IPS-18c (cell line): Measurements from ENCODE around the gene SUCLG2.

Experiments
- H3K4me3 ChIP-seq: 2 replicates; pipeline ENCODE4 v1.7.0; 2013; ENCODE audit warnings: low read depth, mild to moderate bottlenecking, low read length, moderate library complexity; ENCODE audit not compliant: insufficient read depth
- H3K9me3 ChIP-seq: one replicate; pipeline ENCODE4 v1.6.1; 2013; ENCODE audit warnings: mild to moderate bottlenecking, low read length, moderate library complexity; ENCODE audit not compliant: control insufficient read depth, insufficient read depth

SUCLG2 gene

DNA sequence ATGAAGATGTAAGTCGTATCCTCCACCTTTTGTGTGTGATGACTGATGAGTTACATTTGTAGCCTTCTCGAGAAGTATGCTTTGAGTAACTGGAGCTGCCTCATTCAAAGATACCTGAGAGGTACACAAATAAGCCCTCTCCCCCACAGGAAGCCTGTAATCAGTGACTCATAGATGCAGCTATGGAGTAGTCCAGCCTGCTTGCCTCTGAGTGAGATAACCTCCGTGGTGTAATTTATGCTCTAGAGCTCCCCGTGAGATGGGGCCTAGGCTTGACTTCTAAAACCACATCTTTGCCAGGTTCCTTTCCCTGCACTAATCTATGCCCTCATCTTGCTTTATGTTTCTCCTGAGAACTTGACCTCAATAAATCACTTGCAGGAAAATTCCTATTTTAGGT is 291.7 kb downstream of the SUCLG2 start:
- H3K9me3 ChIP-seq, result no peaks in the 10 kb centered on the region
- H3K4me3 ChIP-seq, result no peak overlapping the region

GRCh38 chr3:67361770-67362169 is 292.6 kb downstream of the SUCLG2 start:
- no peaks in the 10 kb centered on the region for H3K9me3 ChIP-seq
- no peak overlapping the region for H3K4me3 ChIP-seq

GRCh38 chr3:67361323-67361722 is 293.1 kb downstream of the SUCLG2 start:
- H3K9me3 ChIP-seq, result no peaks in the 10 kb centered on the region
- no peak overlapping the region for H3K4me3 ChIP-seq

DNA sequence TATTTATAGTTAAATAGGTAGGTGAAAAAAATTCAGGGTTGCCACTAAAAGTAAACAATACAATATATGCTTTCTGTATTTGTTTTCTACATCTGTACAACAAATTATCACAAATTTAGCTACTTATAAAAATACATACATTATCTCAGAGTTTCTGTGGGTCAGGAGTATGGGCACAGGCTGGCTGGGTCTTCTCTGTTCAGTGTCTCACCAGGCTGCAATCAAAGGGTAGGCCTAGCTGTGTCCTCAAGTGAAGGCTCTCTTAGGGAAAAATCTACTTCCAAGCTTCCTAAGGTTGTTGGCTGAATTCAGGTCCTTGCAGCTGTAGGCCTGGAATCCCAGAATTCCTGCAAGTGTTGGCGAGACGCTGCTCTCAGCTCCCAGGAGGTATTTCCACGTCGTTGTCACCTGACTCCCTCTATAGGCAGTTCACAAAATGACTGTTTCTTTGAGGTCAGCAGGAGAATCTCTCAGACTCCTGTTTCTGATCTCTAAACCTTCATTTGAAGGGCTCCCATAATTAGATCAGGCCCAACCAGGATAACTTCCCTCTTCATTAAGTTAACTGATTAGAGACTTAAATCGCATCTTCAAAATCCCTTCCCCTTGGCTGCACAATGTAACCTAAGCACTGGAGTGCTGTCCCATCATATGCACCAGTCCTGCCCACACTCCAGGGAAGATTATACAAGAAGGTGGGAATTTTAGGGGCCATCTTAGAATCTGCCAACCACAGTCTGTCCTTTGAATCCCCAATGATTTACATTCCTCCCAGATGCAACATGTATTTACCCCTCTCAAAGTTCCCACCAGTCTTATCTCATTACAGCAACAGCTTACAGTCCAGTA is 296.6 kb downstream of the SUCLG2 start:
- Histone ChIP-seq H3K4me3 (no peak overlapping the region), H3K9me3 (no peaks in the 10 kb centered on the region)

DNA sequence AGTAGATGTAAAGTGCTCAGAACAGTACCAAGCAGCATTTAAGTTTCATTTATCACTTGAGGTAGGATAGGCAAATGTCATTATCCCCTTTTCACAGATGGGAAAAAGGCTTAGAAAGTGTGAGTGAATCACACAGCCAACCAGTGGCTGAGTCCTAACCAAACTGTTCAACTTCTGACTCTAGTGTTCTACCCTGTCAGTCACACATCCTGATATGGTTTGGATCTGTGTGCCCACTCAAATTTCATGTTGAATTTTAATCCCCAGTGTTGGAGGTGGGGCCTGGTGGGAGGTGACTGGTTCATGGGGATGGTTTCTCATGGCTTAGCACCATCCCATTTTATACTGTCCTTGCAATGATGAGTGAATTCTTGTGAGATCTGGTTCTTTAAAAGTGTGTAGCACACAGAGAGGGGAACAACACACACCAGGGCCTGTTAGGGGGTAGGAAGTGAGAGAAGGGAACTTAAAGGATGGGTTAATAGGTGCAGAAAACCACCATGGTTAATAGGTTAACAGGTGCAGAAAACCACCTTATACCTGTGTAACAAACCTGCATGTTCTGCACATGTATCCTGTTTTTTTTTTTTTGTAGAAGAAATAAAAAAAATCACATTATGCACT is 304.7 kb downstream of the SUCLG2 start:
- no peak overlapping the region for H3K4me3 ChIP-seq

DNA sequence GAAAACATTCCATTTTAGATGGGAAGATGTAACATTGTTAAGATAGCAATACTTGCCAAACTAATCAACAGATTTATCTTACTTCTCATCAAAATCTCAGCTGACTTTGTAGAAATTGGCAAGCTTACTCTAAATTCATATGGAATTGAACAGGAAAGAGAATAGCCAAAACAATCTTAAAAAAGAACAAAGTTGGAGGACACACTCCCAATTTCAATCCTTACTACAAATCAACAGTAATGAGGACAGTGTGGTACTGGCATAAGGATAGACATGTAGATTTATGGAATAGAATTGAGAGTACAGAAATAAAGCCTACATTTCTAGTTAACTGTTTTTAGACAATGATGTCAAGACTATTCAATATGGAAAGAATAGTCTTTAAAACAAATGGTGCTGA is 308.3 kb downstream of the SUCLG2 start:
- no peaks in the 10 kb centered on the region for H3K9me3 ChIP-seq
- no peak overlapping the region for H3K4me3 ChIP-seq

More for the DNA sequence above, 304.7 kb downstream of the SUCLG2 start:
- no peaks in the 10 kb centered on the region for H3K9me3 ChIP-seq

- Histone ChIP-seq H3K9me3 (no peaks in the 10 kb centered on the region), H3K4me3 (no peak overlapping the region)
Measured at GRCh38 chr3:67335813-67336212, 318.6 kb downstream of the SUCLG2 start.

DNA sequence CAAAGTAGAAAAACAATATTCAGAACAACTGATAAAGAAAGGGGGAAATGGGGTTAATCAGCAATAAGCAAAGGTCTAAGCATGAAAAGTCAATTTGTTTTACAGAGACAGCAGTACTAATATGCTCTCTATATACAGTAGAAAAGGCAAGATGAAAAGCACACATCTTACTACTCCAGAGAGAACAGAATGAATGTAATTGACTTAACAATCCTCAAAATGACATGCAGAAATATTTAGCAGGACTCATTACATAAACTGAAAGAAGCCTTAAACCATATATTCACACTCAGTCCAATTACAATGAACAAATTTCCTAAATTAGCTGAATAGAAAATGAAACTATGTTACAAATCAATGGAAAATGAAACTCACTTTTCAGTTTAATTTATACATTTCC is 319.8 kb downstream of the SUCLG2 start:
- Histone ChIP-seq H3K9me3 (no peaks in the 10 kb centered on the region), H3K4me3 (no peak overlapping the region)

- no peaks in the 10 kb centered on the region for H3K9me3 ChIP-seq
- H3K4me3 ChIP-seq, result no peak overlapping the region
Measured at GRCh38 chr3:67329358-67329757, 325.1 kb downstream of the SUCLG2 start.

- no peak overlapping the region for H3K4me3 ChIP-seq
- no peaks in the 10 kb centered on the region for H3K9me3 ChIP-seq
Measured at GRCh38 chr3:67327582-67327981, 326.8 kb downstream of the SUCLG2 start.

DNA sequence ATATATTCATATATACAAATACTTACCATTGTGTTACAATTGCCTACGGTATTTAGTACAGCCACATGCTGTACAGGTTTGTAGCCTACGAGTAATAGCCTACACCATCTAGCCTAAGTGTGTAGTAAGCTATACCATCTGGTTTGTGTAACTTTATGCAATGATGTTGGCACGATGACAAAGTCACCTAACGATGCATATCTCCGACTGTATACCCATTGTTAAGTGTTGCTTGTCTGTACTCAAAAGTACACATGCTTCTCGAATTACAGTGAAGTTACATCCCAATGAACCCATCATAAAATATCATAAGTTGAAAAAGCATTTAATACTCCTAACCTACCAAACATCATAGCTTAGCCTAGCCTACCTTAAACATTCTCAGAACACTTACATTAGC is 329.2 kb downstream of the SUCLG2 start:
- no peaks in the 10 kb centered on the region for H3K9me3 ChIP-seq
- no peak overlapping the region for H3K4me3 ChIP-seq
